AG10803 (cell line): ENCODE measurements around the gene GPR42.

Experiments used
- DNase-seq: peaks from one replicate; pipeline ENCODE4 v3.0.0; 2010; ENCODE audit warnings: low read depth
- H3K4me3 ChIP-seq: 2 replicates; pipeline ENCODE4 v1.5.1; 2011; ENCODE audit warnings: mild to moderate bottlenecking, low read length, control low read depth
- TF ChIP-seq, protein P1 (sequence below): conservative IDR thresholded peaks from 2 replicates; pipeline ENCODE4 v1.5.1; 2011; ENCODE audit warnings: mild to moderate bottlenecking, low read length, control low read depth, inconsistent platforms

GPR42 gene

DNA sequence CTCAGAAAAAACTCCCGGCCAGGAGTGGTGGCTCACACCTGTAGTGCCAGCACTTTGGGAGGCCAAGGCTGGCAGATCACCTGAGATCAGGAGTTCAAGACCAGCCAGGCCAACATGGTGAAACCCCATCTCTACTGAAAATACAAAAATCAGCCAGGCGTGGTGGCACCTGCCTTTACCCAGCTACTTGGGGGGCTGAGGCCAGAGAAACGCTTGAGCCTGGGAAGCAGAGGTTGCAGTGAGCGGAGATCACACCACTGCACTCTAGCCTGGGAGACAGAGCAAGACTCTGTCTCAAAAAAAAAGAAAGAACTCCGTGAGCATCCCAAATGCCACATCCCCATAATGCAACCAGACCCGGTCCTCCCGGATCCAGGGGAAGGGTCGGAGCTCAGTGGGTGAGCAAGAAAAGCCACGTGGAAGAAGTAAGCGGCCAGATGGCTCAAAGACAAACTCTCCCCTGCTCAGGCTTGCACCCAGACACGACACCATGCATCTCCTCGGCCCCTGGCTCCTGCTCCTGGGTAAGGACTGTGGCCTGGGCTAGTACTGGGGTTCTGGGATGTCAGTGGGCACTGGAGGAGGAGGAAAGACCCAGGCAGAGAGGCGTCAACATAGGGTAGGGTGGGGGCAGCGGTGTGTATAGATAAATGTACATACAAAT lies 39.2 kb upstream of the GPR42 start:
- H3K4me3 ChIP-seq, result no peak overlapping the region
- TF ChIP-seq, protein P1, sequence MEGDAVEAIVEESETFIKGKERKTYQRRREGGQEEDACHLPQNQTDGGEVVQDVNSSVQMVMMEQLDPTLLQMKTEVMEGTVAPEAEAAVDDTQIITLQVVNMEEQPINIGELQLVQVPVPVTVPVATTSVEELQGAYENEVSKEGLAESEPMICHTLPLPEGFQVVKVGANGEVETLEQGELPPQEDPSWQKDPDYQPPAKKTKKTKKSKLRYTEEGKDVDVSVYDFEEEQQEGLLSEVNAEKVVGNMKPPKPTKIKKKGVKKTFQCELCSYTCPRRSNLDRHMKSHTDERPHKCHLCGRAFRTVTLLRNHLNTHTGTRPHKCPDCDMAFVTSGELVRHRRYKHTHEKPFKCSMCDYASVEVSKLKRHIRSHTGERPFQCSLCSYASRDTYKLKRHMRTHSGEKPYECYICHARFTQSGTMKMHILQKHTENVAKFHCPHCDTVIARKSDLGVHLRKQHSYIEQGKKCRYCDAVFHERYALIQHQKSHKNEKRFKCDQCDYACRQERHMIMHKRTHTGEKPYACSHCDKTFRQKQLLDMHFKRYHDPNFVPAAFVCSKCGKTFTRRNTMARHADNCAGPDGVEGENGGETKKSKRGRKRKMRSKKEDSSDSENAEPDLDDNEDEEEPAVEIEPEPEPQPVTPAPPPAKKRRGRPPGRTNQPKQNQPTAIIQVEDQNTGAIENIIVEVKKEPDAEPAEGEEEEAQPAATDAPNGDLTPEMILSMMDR, result no peak
- DNase-seq, result no peak

DNA sequence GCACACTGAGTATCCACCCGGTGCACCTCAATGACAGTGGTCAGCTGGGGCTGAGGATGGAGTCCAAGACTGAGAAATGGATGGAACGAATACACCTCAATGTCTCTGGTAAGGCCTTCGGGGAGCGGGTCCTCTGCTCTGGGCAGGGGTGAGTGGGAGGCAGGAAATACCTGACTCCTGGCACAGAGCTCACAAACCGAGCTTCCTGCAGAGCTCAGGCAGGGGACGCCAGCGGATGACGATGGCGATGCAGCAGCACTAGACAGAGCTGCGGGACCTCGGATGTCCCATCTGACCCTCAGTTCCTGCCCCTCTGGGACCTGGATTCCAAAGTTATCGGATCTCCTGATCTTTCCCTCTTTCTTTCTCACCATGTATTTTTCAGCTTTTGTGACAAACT lies 38.1 kb upstream of the GPR42 start:
- H3K4me3 ChIP-seq, result no peak overlapping the region
- TF ChIP-seq, protein P1, result no peak
- no peak for DNase-seq

DNA sequence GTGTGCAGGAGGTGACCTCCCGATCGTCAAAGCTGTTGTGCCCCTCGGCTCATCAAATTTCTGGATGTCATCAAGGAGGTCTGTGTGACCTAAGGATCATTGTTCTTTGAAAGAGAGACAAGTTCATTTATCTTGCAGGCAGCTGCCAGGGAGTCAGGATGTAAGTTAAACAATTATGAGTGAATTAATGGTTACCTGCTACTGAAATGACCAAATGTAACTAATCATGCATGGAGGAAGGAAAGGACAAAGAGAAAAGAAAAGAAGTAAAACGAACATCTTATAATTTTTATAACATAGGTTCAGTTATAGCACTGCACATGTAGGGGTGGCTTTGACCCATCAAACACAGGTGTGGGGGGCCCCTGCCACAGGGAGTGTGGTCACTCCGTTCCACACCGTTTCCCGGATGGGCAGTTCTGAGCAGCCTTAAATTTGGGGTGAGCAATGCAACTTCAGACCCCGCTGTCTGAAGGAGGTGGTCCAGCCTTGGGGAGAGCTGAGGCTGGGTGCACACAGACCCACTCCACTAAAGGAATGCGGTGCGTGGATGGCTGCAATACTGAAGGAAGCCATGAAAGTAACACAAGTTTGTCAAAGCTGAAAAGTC lies 36.6 kb upstream of the GPR42 start:
- TF ChIP-seq, protein P1, result no peak
- no peak for DNase-seq
- H3K4me3 ChIP-seq, result no peak overlapping the region

DNA sequence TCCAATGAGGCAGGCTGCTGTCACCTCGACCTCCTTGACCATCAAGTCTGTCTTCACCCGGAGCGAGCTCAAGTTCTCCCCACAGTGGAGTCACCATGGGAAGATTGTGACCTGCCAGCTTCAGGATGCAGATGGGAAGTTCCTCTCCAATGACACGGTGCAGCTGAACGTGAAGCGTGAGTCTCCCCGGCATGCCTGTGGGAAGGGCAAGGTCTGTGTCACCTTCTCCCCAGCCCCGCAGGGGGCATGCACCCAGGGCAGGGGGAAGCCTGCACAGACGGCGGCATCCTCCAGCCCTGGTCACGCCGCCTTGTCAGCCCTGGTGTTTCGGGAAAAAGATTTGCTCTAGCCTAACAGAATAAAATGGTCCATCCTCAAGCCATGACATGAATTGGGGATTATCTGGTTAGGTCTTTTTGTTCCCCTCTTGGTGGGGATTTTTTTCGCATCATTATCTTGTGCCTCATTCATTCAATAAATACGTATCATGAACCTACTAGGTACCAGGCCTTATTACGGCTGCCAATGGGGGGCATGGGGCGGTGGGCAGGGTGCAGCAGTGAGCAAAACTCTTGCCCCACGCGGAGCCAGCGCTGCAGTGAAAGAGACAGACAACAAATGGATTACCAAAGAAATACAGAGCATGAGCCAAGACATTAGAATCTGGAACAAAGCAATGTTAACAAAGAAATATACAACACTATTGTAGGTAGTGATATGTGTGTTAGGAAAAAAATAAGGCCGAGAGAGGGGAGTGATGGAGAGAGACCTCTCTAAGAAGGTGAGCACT lies 34.5 kb upstream of the GPR42 start:
- TF ChIP-seq, protein P1, result no peak
- H3K4me3 ChIP-seq, result no peak overlapping the region
- DNase-seq, result no peak

DNA sequence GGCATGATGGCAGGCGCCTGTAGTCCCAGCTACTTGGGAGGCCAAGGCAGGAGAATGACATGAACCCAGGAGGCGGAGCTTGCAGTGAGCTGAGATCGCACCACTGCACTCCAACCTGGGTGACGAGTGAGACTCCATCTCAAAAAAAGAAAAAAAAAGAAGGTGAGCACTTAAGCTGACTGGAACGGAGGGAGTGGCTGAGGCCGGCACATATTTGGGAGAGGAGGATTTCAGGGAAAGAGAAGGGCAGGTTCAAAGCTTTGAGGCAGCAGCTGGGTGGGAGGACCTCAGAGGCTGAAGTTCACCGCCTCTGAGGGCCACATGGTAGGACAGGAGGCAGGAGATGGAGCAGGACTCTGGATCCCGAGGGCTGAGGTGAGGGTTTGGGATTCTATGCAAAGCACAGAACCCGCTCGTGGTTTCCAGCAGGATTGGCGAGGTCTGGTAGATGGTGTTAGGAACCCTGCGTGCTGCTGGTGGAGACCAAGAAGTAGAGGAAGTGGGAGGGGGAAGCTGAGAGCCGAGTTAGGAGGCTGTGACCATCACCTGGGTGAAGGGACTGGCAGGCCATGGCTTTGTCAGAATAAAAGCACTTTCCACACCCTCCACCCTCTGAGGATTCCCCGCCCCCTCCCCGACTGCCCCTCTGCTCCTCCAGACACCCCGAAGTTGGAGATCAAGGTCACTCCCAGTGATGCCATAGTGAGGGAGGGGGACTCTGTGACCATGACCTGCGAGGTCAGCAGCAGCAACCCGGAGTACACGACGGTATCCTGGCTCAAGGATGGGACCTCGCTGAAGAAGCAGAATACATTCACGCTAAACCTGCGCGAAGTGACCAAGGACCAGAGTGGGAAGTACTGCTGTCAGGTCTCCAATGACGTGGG lies 33.5 kb upstream of the GPR42 start:
- no peak overlapping the region for H3K4me3 ChIP-seq
- no peak for DNase-seq
- TF ChIP-seq, protein P1, result no peak

DNA sequence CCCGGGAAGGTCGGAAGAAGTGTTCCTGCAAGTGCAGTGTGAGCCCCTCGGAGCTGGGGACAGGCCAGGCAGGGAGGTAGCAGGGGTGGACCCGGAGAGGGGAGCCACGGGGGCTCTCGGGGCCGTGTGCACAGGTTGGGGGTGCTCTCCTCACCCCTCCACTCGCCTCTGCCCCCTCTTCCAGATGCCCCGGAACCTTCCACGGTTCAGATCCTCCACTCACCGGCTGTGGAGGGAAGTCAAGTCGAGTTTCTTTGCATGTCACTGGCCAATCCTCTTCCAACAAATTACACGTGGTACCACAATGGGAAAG lies 32.9 kb upstream of the GPR42 start:
- no peak overlapping the region for H3K4me3 ChIP-seq
- TF ChIP-seq, protein P1, result no peak
- DNase-seq, result no peak
